AG08396 (cell line): ENCODE results near the gene RPS6KA2.

Source experiments
- DNase-seq: peaks from one replicate; pipeline ENCODE4 v3.0.0; 2012; ENCODE audit warnings: low spot score, mixed read lengths

Gene RPS6KA2

DNA sequence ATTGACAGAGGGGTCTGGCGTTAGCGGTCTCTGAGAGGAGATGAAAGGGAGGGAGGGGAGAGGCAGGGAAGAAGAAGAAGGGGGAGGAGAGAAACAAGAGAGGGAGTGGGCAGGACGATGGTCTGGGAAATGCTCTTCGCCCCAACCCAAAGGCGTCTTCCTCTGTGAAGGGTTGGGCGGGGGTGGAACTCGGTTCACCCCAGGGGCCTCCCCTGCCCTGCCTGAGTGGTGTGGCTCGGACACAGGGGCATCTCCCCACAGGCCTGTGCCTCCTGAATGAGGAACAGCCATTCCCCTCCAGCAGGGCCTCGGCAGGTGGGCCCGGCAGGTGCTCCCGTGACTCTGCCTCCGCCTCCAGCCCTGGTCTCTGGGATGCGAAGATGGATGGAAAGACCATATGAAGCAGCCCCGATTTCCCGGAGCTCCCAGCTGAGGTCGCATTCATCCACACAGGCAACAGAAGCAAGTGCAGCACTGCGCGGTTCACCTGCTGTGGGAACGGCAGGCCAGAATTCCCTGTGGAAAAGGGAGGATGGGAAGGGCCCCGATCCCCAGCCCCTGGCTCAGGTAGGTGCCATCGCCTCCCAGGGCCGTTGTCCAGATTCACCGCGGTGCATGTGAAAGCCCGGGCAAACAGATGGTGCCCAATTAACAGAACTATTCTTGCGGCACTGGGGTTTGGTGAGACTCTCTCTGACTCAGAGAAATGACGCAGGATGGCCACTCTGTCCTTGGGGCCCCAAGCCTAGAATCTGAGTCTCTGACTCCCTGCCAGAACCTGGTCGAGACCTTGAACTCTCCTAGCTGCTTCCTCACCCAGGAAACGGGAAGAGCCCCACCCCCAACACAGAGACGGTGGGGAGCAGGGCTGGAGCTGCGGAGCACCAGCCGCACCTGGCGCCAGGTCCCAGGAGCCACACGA is 29.4 kb upstream of the RPS6KA2 start:
- DNase-seq = peak; percentile 59

DNA sequence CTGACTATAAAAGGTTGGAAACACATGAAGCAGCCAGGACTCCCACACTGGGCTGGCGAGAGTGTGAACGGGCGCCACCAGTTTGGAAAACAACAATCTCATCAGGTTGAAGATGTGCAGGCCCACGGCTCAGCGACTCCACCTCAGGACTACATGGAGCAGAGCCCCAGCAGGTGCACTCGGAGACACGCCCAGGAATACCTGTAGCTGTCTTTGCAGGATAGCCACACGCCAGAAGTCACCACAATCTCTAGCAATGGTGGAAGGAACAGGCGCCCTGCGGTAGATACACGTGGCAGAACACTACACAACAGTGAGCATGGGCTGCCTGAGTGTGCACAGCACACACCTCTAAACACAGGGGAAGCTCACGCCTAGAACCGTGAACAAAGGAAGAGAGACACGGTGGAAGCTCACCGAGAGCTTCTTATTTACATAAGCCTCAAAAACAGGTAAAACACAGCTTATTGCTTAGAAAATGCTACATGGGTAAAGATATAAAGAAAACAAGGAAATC is 28.7 kb upstream of the RPS6KA2 start:
- no peak for DNase-seq

DNA sequence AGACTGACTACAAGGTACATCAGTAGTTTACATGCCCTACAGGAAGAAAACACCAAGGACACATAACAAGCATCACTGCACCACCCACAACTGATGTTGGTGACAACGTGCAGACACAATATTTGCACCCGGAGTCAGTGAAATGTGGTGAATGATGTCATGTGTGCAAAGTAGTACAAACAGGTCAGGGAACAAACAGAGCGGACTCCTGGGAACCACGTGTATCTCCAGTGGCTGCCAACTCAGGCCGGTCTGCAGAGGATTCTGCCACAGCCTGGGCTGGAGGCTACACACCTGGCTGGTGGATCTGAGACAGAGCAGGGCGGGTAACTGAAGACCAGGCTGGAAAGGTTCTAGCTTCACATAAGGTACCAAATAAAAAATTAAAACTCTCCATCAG is 28.2 kb upstream of the RPS6KA2 start:
- no peak for DNase-seq

DNA sequence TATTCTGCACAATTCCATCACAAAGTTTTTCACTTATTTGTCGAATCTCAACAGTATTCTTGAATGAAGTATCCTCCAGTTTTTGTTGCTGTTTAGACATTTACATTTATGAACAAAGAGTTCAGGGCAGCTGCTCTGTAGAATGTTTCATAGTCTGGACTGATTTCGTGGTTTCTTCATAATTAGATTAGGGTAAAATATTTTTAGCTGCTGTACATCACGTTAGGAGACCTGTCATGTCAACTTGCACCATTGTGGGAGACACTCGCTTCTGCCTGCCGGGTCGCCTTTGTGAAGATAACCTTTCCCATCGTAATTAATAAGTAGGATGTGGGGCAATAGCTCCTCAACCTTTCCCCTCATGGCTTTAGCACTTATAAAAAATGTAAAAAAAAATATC is 27.5 kb upstream of the RPS6KA2 start:
- no peak for DNase-seq

DNA sequence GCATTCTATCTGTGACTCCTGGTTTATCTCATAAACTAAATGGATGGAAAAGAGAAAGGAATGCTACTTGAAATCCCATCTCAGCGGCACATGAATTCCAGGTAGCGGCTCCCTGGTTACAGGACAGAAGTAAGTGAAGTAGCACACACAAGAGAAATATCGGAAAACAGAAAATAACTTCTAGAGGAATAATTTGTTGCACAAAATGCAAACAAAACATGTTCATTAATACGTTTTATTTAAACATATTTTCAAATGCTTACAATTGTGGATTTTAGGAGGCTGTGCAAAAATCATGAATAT is 26.5 kb upstream of the RPS6KA2 start:
- no peak for DNase-seq

DNA sequence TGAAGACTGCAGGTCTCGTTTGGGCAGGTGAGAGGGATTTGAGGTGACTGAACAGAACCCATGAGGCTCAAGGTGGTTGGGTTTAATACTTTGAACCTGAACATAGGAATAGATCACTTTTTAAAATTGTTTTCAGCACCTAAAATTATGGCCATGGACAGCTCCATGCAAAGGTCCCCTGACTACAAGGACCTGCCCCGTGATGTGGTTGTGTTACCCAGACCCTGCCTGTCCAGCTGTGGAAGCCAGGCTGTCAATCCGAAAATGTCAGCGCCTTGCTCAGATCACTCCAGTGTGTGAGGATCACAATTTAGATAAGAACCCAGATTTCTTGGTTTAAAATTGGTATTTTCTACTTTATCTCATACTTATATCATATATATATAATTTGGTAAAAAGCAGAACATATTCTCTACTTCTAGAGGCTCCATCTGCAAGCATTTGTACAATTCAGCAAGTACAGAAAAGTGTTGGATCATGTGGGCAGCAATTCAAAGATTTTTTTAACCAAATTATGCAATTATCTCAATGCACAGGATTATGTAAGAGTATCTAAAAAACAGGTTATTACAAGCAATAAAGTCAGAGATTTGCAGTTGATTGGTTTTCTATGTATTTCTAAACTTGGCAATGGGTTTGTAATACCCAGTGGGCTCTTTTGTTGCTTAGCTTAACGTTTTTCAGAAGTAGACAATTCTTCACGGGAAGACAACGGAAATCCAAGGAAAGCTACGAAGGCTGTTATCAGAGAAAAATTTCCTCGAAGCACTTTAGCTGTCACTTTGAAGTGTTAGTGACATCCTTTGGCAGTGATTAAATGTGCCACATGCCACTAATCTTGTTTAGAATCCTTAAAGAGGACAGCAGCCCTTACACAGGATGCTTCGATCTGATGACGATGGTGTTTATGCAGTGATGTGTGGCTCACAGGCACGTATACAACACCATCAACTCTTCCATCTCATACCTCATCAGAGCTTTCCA is 24.1 kb upstream of the RPS6KA2 start:
- no peak for DNase-seq

DNA sequence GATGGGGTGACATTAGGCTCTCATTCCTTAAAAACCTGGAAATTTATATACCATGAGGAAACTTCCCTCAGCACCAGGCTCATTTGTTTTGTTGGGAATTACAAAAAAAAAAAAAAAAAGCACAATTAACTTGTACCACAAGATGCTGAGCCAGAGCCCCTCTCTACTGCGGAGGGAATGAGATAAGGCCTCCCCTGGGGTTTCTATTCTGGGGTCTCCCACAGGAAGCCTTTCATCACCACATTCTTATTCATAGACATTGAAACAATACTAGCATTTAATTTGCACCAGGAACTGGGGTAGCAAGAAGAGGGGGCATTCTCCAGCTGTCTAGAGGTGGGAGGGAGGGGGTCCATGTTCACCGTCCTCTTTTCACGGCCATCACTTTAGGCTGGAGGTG is 23.0 kb upstream of the RPS6KA2 start:
- no peak for DNase-seq

DNA sequence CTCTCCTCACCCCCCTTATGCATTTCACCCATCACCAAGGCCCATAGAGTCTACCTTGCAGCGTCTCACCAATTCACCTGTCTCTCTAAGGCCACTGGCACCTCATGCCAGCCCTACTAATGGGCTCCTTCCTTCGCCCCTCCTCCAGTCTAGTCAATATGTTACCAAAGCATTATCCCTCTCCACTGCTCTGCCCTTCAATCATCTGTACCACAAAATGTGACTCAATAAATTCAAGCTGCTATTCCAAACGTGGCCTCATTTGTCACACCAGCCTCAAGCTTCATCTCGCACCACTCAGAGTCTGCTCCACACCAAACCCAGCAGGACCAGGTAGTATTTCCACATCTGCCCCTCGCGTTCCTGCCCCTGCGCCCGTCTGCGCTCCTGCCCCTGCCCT is 21.8 kb upstream of the RPS6KA2 start:
- DNase-seq = no peak

DNA sequence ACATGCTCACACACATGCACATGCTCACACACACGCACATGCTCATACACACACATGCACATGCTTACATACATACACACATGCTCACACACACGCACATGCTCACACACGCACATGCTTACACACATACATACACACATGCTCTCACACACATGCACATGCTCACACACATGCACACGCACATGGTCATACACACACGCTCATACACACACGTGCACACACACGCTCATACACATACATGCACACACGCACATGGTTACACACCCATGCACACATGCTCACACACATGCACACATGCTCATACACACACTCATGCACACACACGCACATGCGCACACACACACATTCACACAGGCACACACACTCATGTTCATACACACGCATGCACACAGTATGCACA is 20.8 kb upstream of the RPS6KA2 start:
- no peak for DNase-seq

DNA sequence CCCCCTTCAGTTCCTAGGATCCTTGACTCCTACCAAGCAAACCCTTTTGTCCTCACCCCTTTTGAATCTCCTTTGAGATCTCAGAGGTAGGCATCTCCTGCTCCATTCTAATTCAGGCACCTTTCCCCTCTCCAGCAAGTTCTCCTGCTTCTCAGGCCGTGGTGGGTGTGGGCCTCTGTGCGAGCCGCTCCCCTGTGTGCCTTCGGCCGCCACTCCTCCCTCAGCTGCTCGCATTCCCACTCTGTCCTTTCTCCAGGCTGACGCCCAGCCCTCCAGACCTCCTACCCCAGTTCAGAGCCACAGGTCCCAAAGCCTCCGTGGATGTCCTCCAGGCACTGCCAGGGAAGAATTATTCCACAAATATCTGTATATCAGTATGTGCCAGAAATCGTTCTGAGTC is 19.7 kb upstream of the RPS6KA2 start:
- DNase-seq = no peak

DNA sequence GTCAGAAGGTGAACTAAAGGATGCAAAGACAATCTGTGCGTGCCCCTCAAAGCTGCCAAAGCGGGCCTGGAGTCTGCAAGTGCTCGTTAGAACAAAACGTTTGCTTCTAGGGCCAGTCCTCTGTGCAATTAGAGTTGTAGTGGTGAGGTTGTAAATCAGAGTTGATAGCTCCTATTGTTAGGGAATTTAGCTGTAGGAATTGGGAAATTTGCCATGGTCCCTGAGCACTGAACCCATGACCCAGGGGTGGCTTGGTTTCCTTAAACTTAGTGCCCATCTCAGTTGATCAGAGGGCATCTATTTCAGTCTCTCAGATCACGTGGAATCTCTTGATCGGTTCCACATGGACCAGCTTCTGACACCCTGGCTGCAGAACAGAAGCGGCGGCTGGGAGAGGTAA is 18.8 kb upstream of the RPS6KA2 start:
- DNase-seq = no peak

DNA sequence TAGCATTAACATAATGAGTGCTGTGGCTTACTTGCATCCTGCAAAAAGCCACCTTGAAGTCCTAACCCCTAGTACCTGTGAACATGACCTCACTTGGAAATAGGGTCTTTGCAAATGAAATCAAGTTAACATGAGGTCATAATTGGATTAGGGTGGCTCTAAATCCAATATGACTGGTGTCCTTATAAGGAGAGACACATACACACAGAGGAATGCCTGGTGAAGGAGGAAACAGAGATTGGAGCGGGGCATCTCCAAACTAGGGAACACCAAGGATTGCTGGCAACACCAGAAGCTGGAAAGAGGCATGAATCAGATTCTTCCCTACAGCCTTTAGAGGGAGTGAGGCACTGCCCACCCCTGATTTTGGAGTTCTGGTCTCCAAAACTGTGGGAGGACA is 17.6 kb upstream of the RPS6KA2 start:
- DNase-seq = no peak

DNA sequence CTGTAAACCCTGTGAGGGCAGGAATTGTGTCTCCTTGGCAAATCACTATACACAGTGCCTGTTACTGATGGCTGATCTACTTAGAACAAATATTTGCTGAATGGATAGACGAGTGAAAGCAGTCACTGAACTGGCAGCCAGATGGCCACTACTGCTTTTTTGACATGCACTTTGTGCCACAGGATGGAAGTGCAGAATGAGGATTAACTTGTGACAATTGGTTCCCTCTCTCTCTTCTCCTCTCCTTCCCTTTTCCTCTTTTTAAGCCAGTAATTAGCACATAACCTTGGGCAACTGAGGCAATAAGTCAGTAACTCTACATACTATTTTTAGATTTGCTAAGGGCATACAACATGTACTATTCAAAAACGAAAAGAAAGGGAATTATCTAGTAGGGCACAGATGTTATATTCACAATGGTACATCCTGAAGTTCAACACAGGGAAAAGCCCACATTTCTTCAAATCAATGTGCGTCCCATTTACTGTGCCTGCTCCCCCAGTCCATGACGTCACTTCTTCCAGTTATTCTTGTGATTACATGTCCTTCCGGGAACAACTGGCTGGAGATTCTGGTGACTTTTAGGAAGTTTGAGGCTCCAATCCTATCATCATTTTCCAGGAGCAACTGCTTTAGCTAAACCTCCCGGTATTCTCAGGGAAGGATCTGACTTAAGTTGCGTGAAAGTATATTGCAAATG is 17.0 kb upstream of the RPS6KA2 start:
- DNase-seq = no peak

DNA sequence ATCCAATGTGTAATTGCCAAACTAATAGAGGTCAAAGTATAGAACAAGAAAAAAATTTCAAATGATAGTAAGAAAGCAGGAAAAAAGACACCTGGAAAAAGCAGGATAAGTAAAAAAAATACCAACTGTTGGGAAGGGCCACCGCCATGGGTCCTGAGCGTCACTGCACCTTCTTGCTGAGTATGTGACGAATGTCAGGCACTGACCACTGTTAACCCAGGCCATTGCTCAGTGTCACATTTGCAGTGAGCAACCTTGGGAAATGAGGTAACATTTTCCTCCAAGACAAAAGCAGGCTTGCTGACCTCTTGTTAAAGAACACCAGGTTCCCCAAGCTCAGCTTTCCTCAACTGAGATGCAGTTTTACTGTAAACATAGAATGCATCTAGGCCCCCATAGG is 15.6 kb upstream of the RPS6KA2 start:
- no peak for DNase-seq

DNA sequence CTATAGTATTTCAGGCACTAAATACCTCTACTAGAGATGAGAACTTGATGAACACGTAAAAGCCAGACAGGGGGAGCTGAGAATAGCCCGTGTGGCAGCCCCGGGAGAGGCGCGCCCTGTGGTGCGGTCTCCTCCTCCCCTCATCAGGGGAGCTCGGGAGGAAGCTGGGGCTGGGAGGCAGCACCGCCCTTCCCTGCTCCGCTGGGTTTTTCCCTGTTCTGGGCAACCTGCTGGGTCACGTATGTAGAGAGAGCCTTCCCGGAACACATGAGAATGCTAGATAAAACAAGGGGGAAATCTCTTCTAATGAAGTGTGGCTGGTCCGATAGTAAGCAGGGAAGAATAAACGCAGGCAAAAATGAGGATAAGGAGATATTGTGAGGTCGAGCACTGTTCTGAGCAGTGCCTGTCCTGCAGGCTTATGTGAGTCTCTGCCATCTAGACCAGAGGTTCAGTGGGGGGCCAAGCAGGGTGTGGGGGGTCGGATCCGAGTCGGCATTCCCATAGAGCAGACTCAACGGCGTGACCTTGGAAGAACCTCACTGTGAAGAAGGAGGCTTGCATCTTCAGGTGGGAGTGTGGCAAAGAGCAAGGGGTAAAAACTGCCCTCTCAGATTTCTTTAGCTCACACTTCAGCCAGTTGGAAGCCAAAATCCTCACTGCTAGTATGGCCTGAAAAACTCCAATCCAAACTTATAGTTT is 13.4 kb upstream of the RPS6KA2 start:
- DNase-seq = no peak

DNA sequence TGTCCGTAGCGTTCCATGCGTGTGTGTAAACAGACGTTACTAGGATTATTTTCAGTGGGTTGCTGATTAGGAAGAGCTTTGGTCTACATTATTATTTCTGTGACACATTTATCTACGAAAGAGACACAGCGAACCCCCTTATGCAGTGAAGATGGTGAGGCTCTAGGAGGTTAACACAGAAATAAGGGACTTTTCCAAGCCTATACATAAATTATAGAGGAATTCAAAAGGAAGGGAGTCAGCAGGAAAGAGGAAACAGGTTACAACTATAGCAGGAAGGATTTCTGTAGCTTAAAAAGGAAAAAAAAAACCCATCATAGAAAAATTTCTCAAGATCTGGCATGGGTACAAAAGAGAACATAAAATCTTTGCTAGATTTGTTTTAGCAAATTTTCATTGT is 12.9 kb upstream of the RPS6KA2 start:
- DNase-seq = no peak

DNA sequence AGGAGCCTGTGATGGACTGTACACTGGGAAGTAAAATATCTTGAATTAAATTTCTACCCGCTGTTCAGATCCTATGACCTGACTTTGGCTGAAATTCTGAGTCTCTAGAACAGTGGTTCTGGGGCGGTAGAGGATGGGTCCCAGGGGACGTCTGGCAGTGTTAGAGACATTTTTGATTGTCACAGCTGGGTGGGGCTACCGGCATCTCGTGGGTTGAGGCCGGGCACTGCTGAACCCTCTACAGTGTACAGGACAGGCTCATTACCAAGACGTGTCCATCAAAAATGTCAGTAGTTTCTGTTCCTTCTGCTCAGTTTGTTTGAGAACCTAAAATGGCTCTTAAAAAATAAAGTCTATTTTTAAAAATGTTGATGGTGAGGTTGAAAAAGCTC is 11.5 kb upstream of the RPS6KA2 start:
- DNase-seq = no peak

DNA sequence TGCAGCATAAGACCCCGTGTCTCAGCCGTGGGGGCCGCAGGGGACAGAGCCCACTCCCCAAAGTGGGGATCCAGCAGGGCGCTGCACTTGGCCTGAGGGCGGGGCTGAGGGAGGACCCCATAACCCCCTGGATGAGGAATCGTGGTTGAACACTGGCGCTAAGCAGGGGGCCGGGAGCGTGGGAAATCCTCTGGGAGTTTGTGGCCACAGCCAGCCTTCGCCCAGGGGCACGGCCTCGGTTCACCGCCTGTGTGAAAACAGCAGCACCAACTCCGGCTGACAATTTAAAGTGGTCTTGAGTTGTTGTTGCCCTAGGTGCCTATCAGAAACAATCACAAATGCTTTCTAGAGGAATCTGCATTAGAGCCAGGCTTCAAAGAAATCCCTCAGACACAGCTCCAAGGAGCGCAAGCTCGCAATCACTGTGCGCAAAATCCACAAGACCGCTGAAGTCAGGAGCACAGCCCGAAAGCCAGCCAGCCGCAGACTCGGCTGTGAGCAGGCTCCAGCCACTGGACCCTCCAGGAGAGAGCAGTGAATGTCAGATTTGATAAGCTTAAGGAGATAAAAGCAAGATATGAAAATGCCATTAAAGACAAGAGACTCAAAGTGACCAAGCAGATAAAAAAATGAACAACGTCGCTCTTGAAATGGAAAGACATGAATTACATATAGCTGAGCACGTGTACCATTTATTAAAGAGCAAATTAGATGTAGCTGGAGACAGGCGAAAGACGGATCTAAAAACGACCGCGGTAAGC is 10.9 kb upstream of the RPS6KA2 start:
- no peak for DNase-seq

DNA sequence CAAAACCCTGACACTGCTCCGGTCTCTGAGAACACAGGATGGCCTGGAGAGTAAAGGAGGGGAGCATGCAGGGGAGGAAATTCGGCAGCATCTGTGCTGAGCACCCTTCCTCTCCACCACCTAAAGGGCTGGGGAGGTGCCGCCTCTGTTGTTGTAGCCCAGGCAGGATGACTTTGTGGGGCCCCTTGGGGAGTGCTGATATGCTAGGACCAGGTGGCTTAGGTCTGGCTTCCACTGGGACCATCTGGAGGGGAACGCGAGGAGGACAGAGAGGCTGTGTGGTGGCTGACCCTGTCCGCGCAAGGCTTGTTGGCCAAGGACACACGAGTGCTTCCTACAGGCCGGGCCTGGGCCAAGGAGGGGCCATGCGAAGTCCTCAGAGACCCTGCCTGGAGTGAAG is 9.9 kb upstream of the RPS6KA2 start:
- no peak for DNase-seq

DNA sequence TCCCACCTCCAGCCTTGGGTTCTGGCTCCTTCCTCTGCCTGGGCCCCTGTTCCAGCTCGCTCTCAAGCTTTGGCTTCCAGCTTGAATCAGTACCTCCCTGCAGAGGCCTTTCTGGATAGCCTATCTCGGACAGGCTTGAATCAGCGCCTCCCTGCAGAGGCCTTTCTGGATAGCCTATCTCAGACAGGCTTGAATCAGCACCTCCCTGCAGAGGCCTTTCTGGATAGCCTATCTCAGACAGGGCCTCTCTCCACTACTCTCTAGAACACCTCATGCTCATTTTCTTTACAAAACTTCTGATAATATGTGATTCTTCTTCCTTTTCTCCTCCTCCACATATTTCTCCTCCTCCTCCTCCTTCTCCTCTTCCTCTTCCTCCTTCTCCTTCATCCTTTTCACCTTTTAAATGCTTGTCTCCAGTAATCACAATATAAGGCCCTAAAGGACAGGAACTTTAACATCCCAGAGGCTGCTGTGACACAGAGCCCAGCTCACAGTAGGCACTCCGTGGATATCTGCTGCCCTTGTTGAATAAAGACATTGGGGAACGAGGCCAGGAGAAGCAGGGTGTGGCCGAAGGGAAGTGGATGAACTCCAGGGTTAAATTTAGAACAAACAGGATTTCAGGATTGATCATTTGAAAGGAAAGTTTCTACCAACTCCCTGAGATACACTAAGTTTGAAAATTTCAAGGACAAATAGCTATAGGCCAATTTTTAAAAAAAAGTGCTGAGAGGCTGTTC is 9.3 kb upstream of the RPS6KA2 start:
- DNase-seq = no peak
